CD14-positive monocyte (primary cell): ENCODE results near the gene PLCL2. TPM values are rescaled to one million over a fixed set of nuclear protein-coding genes. Genes with fewer than 3 reads are reported as not detected.

Experiments used
- DNase-seq, 3 donors: peaks; one replicate each; pipeline ENCODE4 v3.0.0-alpha.2; 2011 to 2022
- H2AFZ ChIP-seq: 2 replicates; pipeline ENCODE4 v1.6.0; 2012; ENCODE audit warnings: mild to moderate bottlenecking, low read depth, low read length, inconsistent platforms; ENCODE audit not compliant: insufficient read depth, poor library complexity, severe bottlenecking
- H3K27ac ChIP-seq, 2 donors: 1 replicate in 1 of 2; 2 replicates in 1 of 2; pipeline ENCODE4 v1.5.1; 2012 to 2013; ENCODE audit warnings: low read length in 2 of 2, control low read depth in 1 of 2, inconsistent platforms in 1 of 2, low read depth in 1 of 2, mild to moderate bottlenecking in 1 of 2
- H3K27me3 ChIP-seq, 2 donors: one replicate each; pipeline versions ENCODE4 v1.6.0 to v1.6.1; 2011 to 2013; ENCODE audit warnings: low read length in 2 of 2; ENCODE audit not compliant: control insufficient read depth in 2 of 2, insufficient read depth in 2 of 2
- H3K36me3 ChIP-seq, 2 donors: replicated peaks in 1 of 2; 1 replicate in 1 of 2; 2 replicates in 1 of 2; pipeline versions ENCODE4 v1.5.1 to v1.6.1; 2012 to 2013; ENCODE audit warnings: low read length in 2 of 2, control low read depth in 1 of 2, inconsistent platforms in 1 of 2, mild to moderate bottlenecking in 1 of 2; ENCODE audit not compliant: insufficient read depth in 2 of 2, control insufficient read depth in 1 of 2
- H3K4me1 ChIP-seq, 2 donors: 1 replicate in 1 of 2; 2 replicates in 1 of 2; pipeline versions ENCODE4 v1.5.1 to v1.6.1; 2012 to 2013; ENCODE audit warnings: low read length in 2 of 2, control low read depth in 1 of 2, inconsistent platforms in 1 of 2, mild to moderate bottlenecking in 1 of 2, moderate library complexity in 1 of 2; ENCODE audit not compliant: insufficient read depth in 2 of 2, control insufficient read depth in 1 of 2
- H3K4me2 ChIP-seq: replicated peaks from 2 replicates; pipeline ENCODE3; 2012; ENCODE audit warnings: low read length, moderate library complexity, mild to moderate bottlenecking; ENCODE audit not compliant: poor library complexity, severe bottlenecking; ENCODE audit errors: extremely low read depth
- H3K4me3 ChIP-seq, 3 experiments: fragments of 200-600 bp in 1 of 3; sonication (generic) in 1 of 3; replicated peaks in 1 of 3; 1 replicate in 2 of 3; 2 replicates in 1 of 3; pipeline ENCODE4 v1.5.1; 2011 to 2013; ENCODE audit warnings: low read length in 3 of 3, mild to moderate bottlenecking in 3 of 3, control low read depth in 2 of 3, low read depth in 2 of 3, inconsistent platforms in 1 of 3, moderate library complexity in 1 of 3
- H3K79me2 ChIP-seq: 2 replicates; pipeline ENCODE4 v1.6.0; 2012; ENCODE audit warnings: mild to moderate bottlenecking, control low read depth, inconsistent platforms, low read length, moderate library complexity; ENCODE audit not compliant: insufficient read depth
- H3K9ac ChIP-seq: 2 replicates; pipeline ENCODE4 v1.6.0; 2017; ENCODE audit warnings: low read length, mild to moderate bottlenecking; ENCODE audit not compliant: insufficient read depth, poor library complexity, severe bottlenecking
- H3K9me3 ChIP-seq, 2 donors: replicated peaks in 1 of 2; 1 replicate in 1 of 2; 2 replicates in 1 of 2; pipeline versions ENCODE4 v1.5.1 to v1.6.1; 2012 to 2013; ENCODE audit warnings: low read length in 2 of 2, control low read depth in 1 of 2; ENCODE audit not compliant: control insufficient read depth in 1 of 2, insufficient read depth in 1 of 2
- H4K20me1 ChIP-seq: 2 replicates; pipeline ENCODE4 v1.6.0; 2012; ENCODE audit warnings: mild to moderate bottlenecking, low read length, control low read depth, moderate library complexity; ENCODE audit not compliant: insufficient read depth
- H3K27ac Mint-ChIP-seq, 7 donors: one replicate each; pipeline ENCODE4 v1.8.0; 2020; ENCODE audit warnings: mild to moderate bottlenecking in 7 of 7, mixed read lengths in 7 of 7, moderate library complexity in 6 of 7, inconsistent platforms in 2 of 7
- H3K27me3 Mint-ChIP-seq, 3 donors: one replicate each; pipeline ENCODE4 v1.8.0; 2021 to 2022; ENCODE audit warnings: low read depth in 3 of 3, mild to moderate bottlenecking in 3 of 3, mixed read lengths in 3 of 3, moderate library complexity in 3 of 3, inconsistent platforms in 1 of 3
- H3K36me3 Mint-ChIP-seq, 2 donors: one replicate each; pipeline ENCODE4 v1.8.0; 2020; ENCODE audit warnings: mixed read lengths in 2 of 2, inconsistent platforms in 1 of 2, mild to moderate bottlenecking in 1 of 2
- H3K4me1 Mint-ChIP-seq: one replicate; pipeline ENCODE4 v1.8.0; 2020; ENCODE audit warnings: mild to moderate bottlenecking, mixed read lengths
- H3K4me3 Mint-ChIP-seq, 2 donors: one replicate each; pipeline ENCODE4 v1.8.0; 2020; ENCODE audit warnings: mild to moderate bottlenecking in 2 of 2, mixed read lengths in 2 of 2, moderate library complexity in 1 of 2
- H3K9me3 Mint-ChIP-seq, 7 donors: one replicate each; pipeline ENCODE4 v1.8.0; 2020 to 2022; ENCODE audit warnings: mixed read lengths in 7 of 7, mild to moderate bottlenecking in 6 of 7, moderate library complexity in 6 of 7, inconsistent platforms in 2 of 7
- whole genome bisulfite sequencing: methylation state at CpG from one replicate; pipeline ENCODE4 v1.1.5; 2013; ENCODE audit warnings: missing lambda C conversion rate; ENCODE audit not compliant: insufficient coverage; 5-methylcytosine and 5-hydroxymethylcytosine counted together
- intact Hi-C, 2 donors: fragments of 100-400 bp; cut with micrococcal nuclease; formaldehyde crosslinking; loops; one replicate each; pipeline versions ENCODE4 v1.15.0 to v1.15.1; 2023
- polyA plus RNA-seq, 3 donors: library from polyadenylated mRNA; depleted of rRNA in 1 of 3; unstranded in 2 of 3; stranded (reverse) in 1 of 3; fragments of 300-500 nt in 2 of 3; fragments of >200 nt in 1 of 3; fragmentation: Illumina TruSeq in 2 of 3; gene quantifications; 1 replicate in 2 of 3; 2 replicates in 1 of 3; pipeline ENCODE4 v1.2.3, GENCODE V29; 2012 to 2021
- TF ChIP-seq, protein P1 (sequence below): fragments of 200-600 bp; IDR thresholded peaks from one replicate; pipeline ENCODE4 v1.8.0; 2022; ENCODE audit warnings: antibody characterized with exemption, mild to moderate bottlenecking

PLCL2 gene
- polyA plus RNA-seq, 3 donors = 18.8 to 32.5 (median 26.8) TPM

DNA sequence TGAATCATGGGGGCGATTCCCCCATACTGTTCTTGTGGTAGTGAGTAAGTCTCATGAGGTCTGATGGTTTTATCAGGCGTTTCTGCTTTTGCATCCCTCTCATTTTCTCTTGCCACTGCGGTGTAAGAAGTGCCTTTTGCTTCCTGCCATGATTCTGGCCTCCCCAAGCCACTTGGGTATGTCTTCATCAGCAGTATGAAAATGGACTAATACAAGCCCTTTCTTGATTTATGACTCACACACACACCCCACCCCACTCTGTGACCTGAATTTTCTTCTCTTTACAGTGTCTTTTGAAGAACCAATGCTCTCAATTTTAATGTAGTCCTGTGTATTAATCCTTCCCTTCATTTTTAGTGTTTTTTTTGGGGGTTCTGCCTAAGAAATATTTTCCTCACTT lies 244.8 kb downstream of the PLCL2 start:
- Histone ChIP-seq H2AFZ (no peak overlapping the region), H3K4me2 (no peak overlapping the region), H3K4me1 (no peaks in the 10 kb centered on the region), H3K4me3 (no peak overlapping the region), H3K27ac (no peak overlapping the region), H4K20me1 (no peaks in the 10 kb centered on the region), H3K27me3 (no peaks in the 10 kb centered on the region), H3K9me3 (peaks cover 0 to 18% of the 10 kb centered on the region in 2 donors), H3K9ac (no peak overlapping the region), H3K36me3 (no peaks in the 10 kb centered on the region), H3K79me2 (no peaks in the 10 kb centered on the region)
- DNase-seq = no peak
- Mint-ChIP-seq H3K27ac (no peak overlapping the region), H3K4me1 (no peaks in the 10 kb centered on the region), H3K4me3 (no peak overlapping the region), H3K36me3 (no peaks in the 10 kb centered on the region), H3K9me3 (peaks cover 9 to 19% (median 14%) of the 10 kb centered on the region in 7 donors), H3K27me3 (no peaks in the 10 kb centered on the region)
- WGBS = no CpG with 5 or more reads among the region's 3 CpGs
- intact Hi-C loops = no loop called here
- TF ChIP-seq, protein P1, sequence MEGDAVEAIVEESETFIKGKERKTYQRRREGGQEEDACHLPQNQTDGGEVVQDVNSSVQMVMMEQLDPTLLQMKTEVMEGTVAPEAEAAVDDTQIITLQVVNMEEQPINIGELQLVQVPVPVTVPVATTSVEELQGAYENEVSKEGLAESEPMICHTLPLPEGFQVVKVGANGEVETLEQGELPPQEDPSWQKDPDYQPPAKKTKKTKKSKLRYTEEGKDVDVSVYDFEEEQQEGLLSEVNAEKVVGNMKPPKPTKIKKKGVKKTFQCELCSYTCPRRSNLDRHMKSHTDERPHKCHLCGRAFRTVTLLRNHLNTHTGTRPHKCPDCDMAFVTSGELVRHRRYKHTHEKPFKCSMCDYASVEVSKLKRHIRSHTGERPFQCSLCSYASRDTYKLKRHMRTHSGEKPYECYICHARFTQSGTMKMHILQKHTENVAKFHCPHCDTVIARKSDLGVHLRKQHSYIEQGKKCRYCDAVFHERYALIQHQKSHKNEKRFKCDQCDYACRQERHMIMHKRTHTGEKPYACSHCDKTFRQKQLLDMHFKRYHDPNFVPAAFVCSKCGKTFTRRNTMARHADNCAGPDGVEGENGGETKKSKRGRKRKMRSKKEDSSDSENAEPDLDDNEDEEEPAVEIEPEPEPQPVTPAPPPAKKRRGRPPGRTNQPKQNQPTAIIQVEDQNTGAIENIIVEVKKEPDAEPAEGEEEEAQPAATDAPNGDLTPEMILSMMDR = no peak

DNA sequence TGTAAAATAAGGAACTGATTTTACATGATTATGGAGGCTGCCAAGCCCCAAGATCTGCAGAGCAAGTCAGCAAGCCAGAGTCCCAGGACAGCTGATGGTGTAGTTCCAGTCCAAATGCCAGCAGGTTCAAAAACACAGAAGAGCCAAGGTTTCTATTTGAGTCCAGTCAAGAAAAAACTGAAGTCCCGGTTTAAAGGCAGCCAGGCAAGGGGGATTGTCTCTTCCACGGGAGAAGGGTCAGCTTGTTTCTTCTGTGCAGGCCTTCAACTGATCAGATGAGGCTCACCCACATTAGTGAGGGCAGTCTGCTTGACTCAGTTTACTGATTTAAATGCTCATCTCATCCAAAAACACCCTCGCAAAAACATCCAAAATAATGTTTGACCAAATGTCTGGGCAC lies 246.2 kb downstream of the PLCL2 start:
- Mint-ChIP-seq H3K9me3 (peaks cover 9 to 23% (median 14%) of the 10 kb centered on the region in 7 donors), H3K4me1 (no peaks in the 10 kb centered on the region), H3K4me3 (no peak overlapping the region), H3K27ac (no peak overlapping the region), H3K27me3 (no peaks in the 10 kb centered on the region), H3K36me3 (no peaks in the 10 kb centered on the region)
- Histone ChIP-seq H4K20me1 (no peaks in the 10 kb centered on the region), H3K4me3 (no peak overlapping the region), H3K79me2 (no peaks in the 10 kb centered on the region), H2AFZ (no peak overlapping the region), H3K9me3 (peaks cover 0 to 18% of the 10 kb centered on the region in 2 donors), H3K9ac (no peak overlapping the region), H3K27ac (no peak overlapping the region), H3K4me2 (no peak overlapping the region), H3K27me3 (no peaks in the 10 kb centered on the region), H3K36me3 (no peaks in the 10 kb centered on the region), H3K4me1 (no peaks in the 10 kb centered on the region)
- TF ChIP-seq, protein P1 = no peak
- WGBS = 100% methylated on average over 2 of the region's 3 CpGs
- DNase-seq = no peak
- intact Hi-C loops = no loop called here
